ENCODE data around the gene CAPN12.

The CAPN12 gene

DNA sequence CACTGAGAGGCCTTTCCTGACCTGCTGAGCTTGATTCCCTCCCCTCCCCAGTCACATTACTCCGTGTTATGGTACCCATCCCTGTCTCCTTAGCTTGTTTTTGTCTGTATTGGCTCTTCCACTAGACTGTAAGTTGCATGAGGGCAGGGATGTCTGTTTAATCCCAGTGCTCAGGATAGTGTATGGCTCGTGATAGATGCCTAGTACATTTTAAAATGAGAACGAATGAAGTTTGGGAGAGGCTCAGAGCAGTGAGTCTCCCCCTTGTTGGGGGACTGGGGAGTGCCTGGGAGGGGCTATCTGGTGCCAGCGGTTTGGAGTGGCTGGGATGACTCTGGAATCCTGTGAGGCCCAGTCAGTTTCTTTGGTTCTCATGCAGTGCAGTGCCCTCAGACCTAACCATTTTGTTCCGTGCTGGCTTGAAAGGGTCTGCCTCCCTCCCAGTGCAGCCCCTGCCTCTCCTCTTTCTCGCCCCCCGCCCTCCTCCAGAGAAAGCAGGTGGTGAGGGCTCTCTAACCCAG lies 61.3 kb downstream of the CAPN12 start:
- Histone ChIP-seq H3K4me1 (ENCODE audit: insufficient read depth, low read length, poor library complexity, severe bottlenecking) (peaks cover 91% of the 10 kb centered on the region), H3K9me3 (ENCODE audit: insufficient read depth, low read depth, low read length) (no peaks in the 10 kb centered on the region), H3K4me3 (ENCODE audit: low read length, poor library complexity, severe bottlenecking) (peak overlapping the region; percentile 8), H3K36me3 (ENCODE audit: insufficient read depth, low read length) (peaks cover 13% of the 10 kb centered on the region; the same call in 1 of the 2 replicates), H3K79me2 (ENCODE audit: insufficient read depth, low read length) (peaks cover 100% of the 10 kb centered on the region), H2AFZ (ENCODE audit: low read length) (no peak overlapping the region), H4K20me1 (ENCODE audit: insufficient read depth, low read length, poor library complexity, severe bottlenecking) (peaks cover 31% of the 10 kb centered on the region), H3K9ac (ENCODE audit: low read depth, low read length, poor library complexity, severe bottlenecking) (peak overlapping the region; percentile 17), H3K27me3 (ENCODE audit: insufficient read depth, low read length, poor library complexity, severe bottlenecking) (no peaks in the 10 kb centered on the region), H3F3A (ENCODE audit: low read depth) (no peaks in the 10 kb centered on the region), H3K9me2 (replicated peaks; ENCODE audit: low read depth, low read length) (no peaks in the 10 kb centered on the region), H3K4me2 (ENCODE audit: low read depth, low read length, poor library complexity, severe bottlenecking) (peak overlapping the region; percentile 54)
- TF ChIP-seq, protein P1, sequence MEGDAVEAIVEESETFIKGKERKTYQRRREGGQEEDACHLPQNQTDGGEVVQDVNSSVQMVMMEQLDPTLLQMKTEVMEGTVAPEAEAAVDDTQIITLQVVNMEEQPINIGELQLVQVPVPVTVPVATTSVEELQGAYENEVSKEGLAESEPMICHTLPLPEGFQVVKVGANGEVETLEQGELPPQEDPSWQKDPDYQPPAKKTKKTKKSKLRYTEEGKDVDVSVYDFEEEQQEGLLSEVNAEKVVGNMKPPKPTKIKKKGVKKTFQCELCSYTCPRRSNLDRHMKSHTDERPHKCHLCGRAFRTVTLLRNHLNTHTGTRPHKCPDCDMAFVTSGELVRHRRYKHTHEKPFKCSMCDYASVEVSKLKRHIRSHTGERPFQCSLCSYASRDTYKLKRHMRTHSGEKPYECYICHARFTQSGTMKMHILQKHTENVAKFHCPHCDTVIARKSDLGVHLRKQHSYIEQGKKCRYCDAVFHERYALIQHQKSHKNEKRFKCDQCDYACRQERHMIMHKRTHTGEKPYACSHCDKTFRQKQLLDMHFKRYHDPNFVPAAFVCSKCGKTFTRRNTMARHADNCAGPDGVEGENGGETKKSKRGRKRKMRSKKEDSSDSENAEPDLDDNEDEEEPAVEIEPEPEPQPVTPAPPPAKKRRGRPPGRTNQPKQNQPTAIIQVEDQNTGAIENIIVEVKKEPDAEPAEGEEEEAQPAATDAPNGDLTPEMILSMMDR (conservative IDR thresholded peaks at IDR 0.05; ENCODE audit: low read length): no peak
- TF ChIP-seq EZH2phosphoT487 (IDR thresholded peaks at IDR 0.05; ENCODE audit: borderline replicate concordance): no peak

DNA sequence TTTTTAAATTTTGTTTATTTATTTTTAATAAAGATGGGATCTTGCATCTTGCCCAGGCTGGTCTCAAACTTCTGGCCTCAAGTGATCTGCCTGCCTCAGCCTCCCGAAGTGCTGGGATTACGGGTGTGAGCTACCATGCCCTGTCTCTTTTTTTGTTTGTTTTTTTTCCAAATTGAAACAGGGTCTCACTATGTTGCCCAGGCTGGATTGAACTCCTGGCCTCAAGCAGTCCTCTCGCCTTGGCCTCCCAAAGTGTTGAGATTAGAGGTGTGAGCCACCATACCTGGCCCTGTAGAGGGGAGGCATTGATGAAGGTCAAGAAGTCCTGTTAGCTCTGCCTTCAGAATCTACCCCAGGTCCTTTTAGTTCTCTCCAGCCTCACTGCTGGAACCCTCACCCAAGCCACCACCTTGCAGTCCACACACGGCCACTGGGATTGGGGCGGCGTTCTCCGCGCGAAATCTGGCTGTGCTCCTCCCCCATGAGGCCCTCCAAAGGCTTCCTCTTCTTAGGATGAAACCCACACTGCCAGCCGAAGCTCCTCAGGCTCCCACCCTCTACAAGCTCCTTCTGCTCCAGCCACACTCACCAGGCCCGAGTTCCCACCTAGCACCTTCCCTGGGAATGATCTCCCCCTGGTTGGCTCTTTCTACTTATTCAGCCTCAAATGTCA lies 61.9 kb downstream of the CAPN12 start:
- Histone ChIP-seq H3K4me3 (ENCODE audit: low read length, poor library complexity, severe bottlenecking) (no peak overlapping the region), H2AFZ (ENCODE audit: low read length) (no peak overlapping the region), H3K9ac (ENCODE audit: low read depth, low read length, poor library complexity, severe bottlenecking) (peak overlapping the region; percentile 17), H3K9me2 (replicated peaks; ENCODE audit: low read depth, low read length) (no peaks in the 10 kb centered on the region), H3K4me2 (ENCODE audit: low read depth, low read length, poor library complexity, severe bottlenecking) (peak overlapping the region; percentile 54), H3K27me3 (ENCODE audit: insufficient read depth, low read length, poor library complexity, severe bottlenecking) (no peaks in the 10 kb centered on the region), H3K36me3 (ENCODE audit: insufficient read depth, low read length) (peaks cover 11% of the 10 kb centered on the region; the same call in 1 of the 2 replicates), H3K79me2 (ENCODE audit: insufficient read depth, low read length) (peaks cover 100% of the 10 kb centered on the region), H3K9me3 (ENCODE audit: insufficient read depth, low read depth, low read length) (no peaks in the 10 kb centered on the region), H4K20me1 (ENCODE audit: insufficient read depth, low read length, poor library complexity, severe bottlenecking) (peaks cover 28% of the 10 kb centered on the region), H3F3A (ENCODE audit: low read depth) (no peaks in the 10 kb centered on the region), H3K4me1 (ENCODE audit: insufficient read depth, low read length, poor library complexity, severe bottlenecking) (peaks cover 88% of the 10 kb centered on the region)
- TF ChIP-seq, protein P1 (conservative IDR thresholded peaks at IDR 0.05; ENCODE audit: low read length): no peak
- TF ChIP-seq EZH2phosphoT487 (IDR thresholded peaks at IDR 0.05; ENCODE audit: borderline replicate concordance): no peak
